Cardiac muscle cell (in vitro differentiated cells and primary cell): Measurements from ENCODE around the gene ITIH4. TPM values are rescaled to one million over a fixed set of nuclear protein-coding genes. Genes with fewer than 3 reads are reported as not detected.

Experiments used
- DNase-seq, 2 donors: peaks; one replicate each; pipeline versions ENCODE4 v3.0.0 to v3.0.0-alpha.2; 2010 to 2017; ENCODE audit warnings: low read depth in 1 of 2, low spot score in 1 of 2
- H3K27ac ChIP-seq: fragments of 200-600 bp; sonication (generic); 2 replicates; pipeline ENCODE4 v1.5.1; 2016
- H3K27me3 ChIP-seq: fragments of 200-600 bp; sonication (generic); 2 replicates; pipeline ENCODE4 v1.6.0; 2016; ENCODE audit warnings: control low read depth
- H3K36me3 ChIP-seq: fragments of 200-600 bp; sonication (generic); 2 replicates; pipeline ENCODE4 v1.5.1; 2016; ENCODE audit warnings: control low read depth
- H3K4me1 ChIP-seq: fragments of 200-600 bp; sonication (generic); 2 replicates; pipeline ENCODE4 v1.8.1; 2017; ENCODE audit warnings: low read depth, mild to moderate bottlenecking, mixed run types
- H3K4me3 ChIP-seq: fragments of 200-600 bp; sonication (generic); 2 replicates; pipeline ENCODE4 v1.5.1; 2016; ENCODE audit warnings: mild to moderate bottlenecking
- H3K9me3 ChIP-seq: fragments of 200-600 bp; sonication (generic); 2 replicates; pipeline ENCODE4 v1.5.1; 2017; ENCODE audit warnings: low read depth, mild to moderate bottlenecking, control low read depth
- CTCF ChIP-seq: IDR thresholded peaks from 2 replicates; pipeline ENCODE4 v1.5.1; 2012; ENCODE audit warnings: low read depth, mild to moderate bottlenecking, low read length
- polyA plus RNA-seq: library from polyadenylated mRNA; unstranded; fragments of >200 nt; fragmentation: Nextera tagmentation; extraction: Ambion mirVana; gene quantifications from 2 replicates; pipeline ENCODE4 v1.2.1, GENCODE V29; 2016
- total RNA-seq: library from RNA; depleted of rRNA; stranded (reverse); fragments of >200 nt; gene quantifications from 2 replicates; pipeline ENCODE4 v1.2.3, GENCODE V29; 2016

The ITIH4 gene
- total and polyA plus RNA-seq, 2 experiments from 2014 or later = 2.0 to 2.9 TPM

GRCh38 chr3:52774066-52774713, 56.3 kb downstream of the ITIH4 start:
- Histone ChIP-seq H3K36me3 (no peaks in the 10 kb centered on the region), H3K27ac (no peak overlapping the region), H3K27me3 (no peaks in the 10 kb centered on the region), H3K9me3 (no peaks in the 10 kb centered on the region), H3K4me1 (peaks cover 11% of the 10 kb centered on the region), H3K4me3 (no peak overlapping the region)
- no peak for DNase-seq
- TF ChIP-seq CTCF = no peak

- H3K27me3 ChIP-seq = no peaks in the 10 kb centered on the region
- H3K27ac ChIP-seq = no peak overlapping the region
- DNase-seq = no peak
- no peak for TF ChIP-seq CTCF
- H3K4me3 ChIP-seq = no peak overlapping the region
- H3K36me3 ChIP-seq = no peaks in the 10 kb centered on the region
- no peaks in the 10 kb centered on the region for H3K9me3 ChIP-seq
- H3K4me1 ChIP-seq = peaks cover 11% of the 10 kb centered on the region
These were observed 57.0 kb downstream of the ITIH4 start for GRCh38 chr3:52773361-52774065.

- no peak for DNase-seq
- Histone ChIP-seq H3K27me3 (no peaks in the 10 kb centered on the region), H3K27ac (no peak overlapping the region), H3K4me3 (no peak overlapping the region), H3K36me3 (no peaks in the 10 kb centered on the region), H3K9me3 (no peaks in the 10 kb centered on the region), H3K4me1 (peaks cover 11% of the 10 kb centered on the region)
- no peak for TF ChIP-seq CTCF
These were observed 58.8 kb downstream of the ITIH4 start for GRCh38 chr3:52771702-52772101.

GRCh38 chr3:52771334-52771681, 59.2 kb downstream of the ITIH4 start:
- no peak for DNase-seq
- peak overlapping the region; percentile 82 for H3K4me3 ChIP-seq
- peaks cover 11% of the 10 kb centered on the region for H3K4me1 ChIP-seq
- no peak for TF ChIP-seq CTCF
- H3K27ac ChIP-seq = peak overlapping the region; percentile 86
- H3K27me3 ChIP-seq = no peaks in the 10 kb centered on the region
- H3K36me3 ChIP-seq = peaks cover 2% of the 10 kb centered on the region
- no peaks in the 10 kb centered on the region for H3K9me3 ChIP-seq

- Histone ChIP-seq H3K4me3 (peak within 1 kb of the TSS; percentile 82), H3K9me3 (no peaks in the 10 kb centered on the region), H3K4me1 (peaks cover 11% of the 10 kb centered on the region), H3K36me3 (peaks cover 8% of the 10 kb centered on the region), H3K27ac (peak within 1 kb of the TSS; percentile 86), H3K27me3 (no peaks in the 10 kb centered on the region)
- DNase-seq = peak; percentile 93 to 97
- TF ChIP-seq CTCF = no peak
These were observed 59.8 kb downstream of the ITIH4 start, which contains the start of gene NEK4 for GRCh38 chr3:52770496-52771333. Gene NEK4, minus strand, starts transcription at chr3:52770940. Its CDS starts 194 bp downstream, at chr3:52770746.
